ENCODE measurements around the gene TAAR5. TPM values are rescaled to one million over a fixed set of nuclear protein-coding genes. Genes with fewer than 3 reads are reported as not detected.

The TAAR5 gene
- total RNA-seq, 1 experiment from 2014 or later = not detected

DNA sequence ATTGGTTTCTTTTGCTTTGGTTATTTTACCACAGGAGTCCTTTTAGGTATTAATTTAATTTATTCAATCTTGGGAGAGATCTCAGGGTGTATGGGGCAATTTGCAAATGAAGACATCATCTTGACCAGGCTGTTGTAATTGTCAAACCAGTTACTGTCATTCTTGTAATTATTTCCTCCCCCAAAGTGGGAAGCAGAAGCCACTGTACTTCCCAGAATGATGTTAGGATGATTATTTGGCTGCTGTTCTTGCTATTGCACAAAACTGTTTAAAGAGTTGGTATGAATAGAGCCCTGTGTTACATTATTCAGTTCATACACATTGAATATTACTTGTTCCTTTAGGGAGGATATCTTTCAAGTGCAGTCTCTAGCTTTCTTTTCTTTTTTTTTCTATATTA, 17.8 kb downstream of the TAAR5 start:
- Histone ChIP-seq H3K9me3 (ENCODE audit: low read length) (no peaks in the 10 kb centered on the region), H3K4me2 (ENCODE audit: low read length) (no peak overlapping the region), H3K79me2 (ENCODE audit: low read length) (no peaks in the 10 kb centered on the region), H4K20me1 (ENCODE audit: low read length) (no peaks in the 10 kb centered on the region), H3K4me1 (ENCODE audit: insufficient read depth, low read length) (no peaks in the 10 kb centered on the region), H3K9ac (ENCODE audit: low read length) (no peak overlapping the region), H3K9me2 (replicated peaks; ENCODE audit: low read length) (no peaks in the 10 kb centered on the region), H3K27me3 (ENCODE audit: low read length) (peaks cover 5% of the 10 kb centered on the region), H3K27ac (ENCODE audit: low read length) (no peak overlapping the region), H3K4me3 (ENCODE audit: low read length) (no peak overlapping the region), H3F3A (ENCODE audit: low read length, unreplicated experiment) (no peaks in the 10 kb centered on the region), H2AFZ (ENCODE audit: low read length) (no peak overlapping the region), H3K36me3 (ENCODE audit: low read depth, low read length) (no peaks in the 10 kb centered on the region)
- DNase-seq (no peak), ATAC-seq (no peak)
- BruUV-seq (replicated peaks) = no TSS peak
- ChIA-PET CTCF (no interaction called here), POLR2A (ENCODE audit: unreplicated experiment) (no interaction called here)
- TF ChIP-seq CTCF (conservative IDR thresholded peaks at IDR 0.05; ENCODE audit: low read depth, low read length) = no peak
- no peak for TF ChIP-seq EZH2phosphoT487 (IDR thresholded peaks at IDR 0.05; ENCODE audit: borderline replicate concordance, low read length)
- TF ChIP-seq EZH2 (IDR thresholded peaks at IDR 0.05; ENCODE audit: low read length, unreplicated experiment) = no peak
- intact Hi-C loops (cut with micrococcal nuclease) = no loop called here

- Histone ChIP-seq H3K9me3 (ENCODE audit: low read length) (no peaks in the 10 kb centered on the region), H3K27me3 (ENCODE audit: low read length) (peaks cover 12% of the 10 kb centered on the region), H3K4me2 (ENCODE audit: low read length) (no peak within 1 kb of the TSS), H2AFZ (ENCODE audit: low read length) (no peak within 1 kb of the TSS), H3K79me2 (ENCODE audit: low read length) (no peaks in the 10 kb centered on the region), H3K36me3 (ENCODE audit: low read depth, low read length) (no peaks in the 10 kb centered on the region), H3F3A (ENCODE audit: low read length, unreplicated experiment) (no peaks in the 10 kb centered on the region), H3K9ac (ENCODE audit: low read length) (no peak within 1 kb of the TSS), H4K20me1 (ENCODE audit: low read length) (no peaks in the 10 kb centered on the region), H3K4me1 (ENCODE audit: insufficient read depth, low read length) (no peaks in the 10 kb centered on the region), H3K27ac (ENCODE audit: low read length) (no peak within 1 kb of the TSS), H3K9me2 (replicated peaks; ENCODE audit: low read length) (no peaks in the 10 kb centered on the region), H3K4me3 (ENCODE audit: low read length) (no peak within 1 kb of the TSS)
- no TSS peak for BruUV-seq (replicated peaks)
- intact Hi-C loops (cut with micrococcal nuclease) = no loop called here
- ChIA-PET CTCF (no interaction called here), POLR2A (ENCODE audit: unreplicated experiment) (no interaction called here)
- no peak for DNase-seq
- ATAC-seq = no peak
- TF ChIP-seq CTCF (conservative IDR thresholded peaks at IDR 0.05; ENCODE audit: low read depth, low read length) (no peak), EZH2phosphoT487 (IDR thresholded peaks at IDR 0.05; ENCODE audit: borderline replicate concordance, low read length) (no peak), EZH2 (IDR thresholded peaks at IDR 0.05; ENCODE audit: low read length, unreplicated experiment) (no peak)
Observed at GRCh38 chr6:132570221-132570777, 19.2 kb downstream of the TAAR5 start, which contains the start of gene TAAR6. TAAR6 (plus strand) TSS chr6:132570322; CDS start chr6:132570322, 0 bp downstream.

DNA sequence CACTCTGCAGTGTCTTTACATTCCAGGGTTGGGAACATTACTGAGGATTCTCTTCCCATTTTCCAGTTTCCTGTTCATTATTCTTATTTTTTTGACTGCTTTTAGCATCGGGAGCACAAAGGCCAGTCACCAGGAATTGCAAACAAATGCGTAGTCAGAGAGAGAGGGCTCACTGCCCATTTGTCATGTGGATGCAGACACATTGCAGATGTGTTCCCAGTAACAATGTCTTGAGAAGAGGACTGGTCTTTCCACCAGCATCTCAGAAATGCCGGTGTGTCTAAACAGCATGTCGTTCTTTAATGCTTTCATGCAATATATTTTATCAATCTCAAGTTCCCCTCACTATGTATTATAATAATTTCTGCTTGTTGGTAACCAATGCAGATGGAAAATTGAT, 20.4 kb downstream of the TAAR5 start:
- Histone ChIP-seq H3K36me3 (ENCODE audit: low read depth, low read length) (no peaks in the 10 kb centered on the region), H4K20me1 (ENCODE audit: low read length) (no peaks in the 10 kb centered on the region), H3K27ac (ENCODE audit: low read length) (no peak overlapping the region), H3K4me2 (ENCODE audit: low read length) (no peak overlapping the region), H2AFZ (ENCODE audit: low read length) (no peak overlapping the region), H3K79me2 (ENCODE audit: low read length) (no peaks in the 10 kb centered on the region), H3K9ac (ENCODE audit: low read length) (no peak overlapping the region), H3K9me2 (replicated peaks; ENCODE audit: low read length) (no peaks in the 10 kb centered on the region), H3K4me3 (ENCODE audit: low read length) (no peak overlapping the region), H3K9me3 (ENCODE audit: low read length) (no peaks in the 10 kb centered on the region), H3K27me3 (ENCODE audit: low read length) (peaks cover 12% of the 10 kb centered on the region), H3F3A (ENCODE audit: low read length, unreplicated experiment) (no peaks in the 10 kb centered on the region), H3K4me1 (ENCODE audit: insufficient read depth, low read length) (no peaks in the 10 kb centered on the region)
- no TSS peak for BruUV-seq (replicated peaks)
- DNase-seq (no peak), ATAC-seq (no peak)
- CTCF ChIA-PET = no interaction called here
- POLR2A ChIA-PET (ENCODE audit: unreplicated experiment) = no interaction called here
- intact Hi-C loops (cut with micrococcal nuclease) = no loop called here
- TF ChIP-seq EZH2phosphoT487 (IDR thresholded peaks at IDR 0.05; ENCODE audit: borderline replicate concordance, low read length) (no peak), EZH2 (IDR thresholded peaks at IDR 0.05; ENCODE audit: low read length, unreplicated experiment) (no peak), CTCF (conservative IDR thresholded peaks at IDR 0.05; ENCODE audit: low read depth, low read length) (no peak)

All from PC-3 (cell line).